Measurements from ENCODE around the gene KCNK15. TPM values are rescaled to one million over a fixed set of nuclear protein-coding genes. Genes with fewer than 3 reads are reported as not detected.

KCNK15 gene
- total RNA-seq, 1 donor from 2014 or later = not detected

GRCh38 chr20:44788706-44789456 is 43.2 kb downstream of the KCNK15 start:
- no peak overlapping the region for H3K4me3 Mint-ChIP-seq
- no peaks in the 10 kb centered on the region for H3K4me1 Mint-ChIP-seq
- no peak for TF ChIP-seq CTCF (conservative IDR thresholded peaks at IDR 0.05)
- H3K9me3 Mint-ChIP-seq = no peaks in the 10 kb centered on the region
- peaks cover 13% of the 10 kb centered on the region for H3K27me3 Mint-ChIP-seq (ENCODE audit: low read depth)
- no peaks in the 10 kb centered on the region for H3K36me3 Mint-ChIP-seq (ENCODE audit: low read depth)
- no peak for DNase-seq (ENCODE audit: low read depth, low spot score)
- no peak overlapping the region for H3K27ac Mint-ChIP-seq (ENCODE audit: unreplicated experiment)

- H3K36me3 Mint-ChIP-seq (ENCODE audit: low read depth) = no peaks in the 10 kb centered on the region
- H3K4me1 Mint-ChIP-seq = no peaks in the 10 kb centered on the region
- DNase-seq (ENCODE audit: low read depth, low spot score) = no peak
- TF ChIP-seq CTCF (conservative IDR thresholded peaks at IDR 0.05) = no peak
- H3K9me3 Mint-ChIP-seq = no peaks in the 10 kb centered on the region
- H3K27ac Mint-ChIP-seq (ENCODE audit: unreplicated experiment) = no peak overlapping the region
- H3K27me3 Mint-ChIP-seq (ENCODE audit: low read depth) = peaks cover 9% of the 10 kb centered on the region
- H3K4me3 Mint-ChIP-seq = no peak overlapping the region
Observed at GRCh38 chr20:44790638-44791393, 45.2 kb downstream of the KCNK15 start.

GRCh38 chr20:44792796-44793195 is 47.1 kb downstream of the KCNK15 start:
- no peak for DNase-seq (ENCODE audit: low read depth, low spot score)
- Mint-ChIP-seq H3K4me3 (no peak overlapping the region), H3K9me3 (no peaks in the 10 kb centered on the region), H3K27ac (ENCODE audit: unreplicated experiment) (no peak overlapping the region), H3K36me3 (ENCODE audit: low read depth) (no peaks in the 10 kb centered on the region), H3K4me1 (no peaks in the 10 kb centered on the region), H3K27me3 (ENCODE audit: low read depth) (peaks cover 5% of the 10 kb centered on the region)
- TF ChIP-seq CTCF (conservative IDR thresholded peaks at IDR 0.05) = no peak

- no peaks in the 10 kb centered on the region for H3K4me1 Mint-ChIP-seq
- H3K27ac Mint-ChIP-seq (ENCODE audit: unreplicated experiment) = no peak overlapping the region
- H3K27me3 Mint-ChIP-seq (ENCODE audit: low read depth) = peaks cover 6% of the 10 kb centered on the region
- no peak for DNase-seq (ENCODE audit: low read depth, low spot score)
- no peaks in the 10 kb centered on the region for H3K36me3 Mint-ChIP-seq (ENCODE audit: low read depth)
- no peak for TF ChIP-seq CTCF (conservative IDR thresholded peaks at IDR 0.05)
- H3K9me3 Mint-ChIP-seq = no peaks in the 10 kb centered on the region
- H3K4me3 Mint-ChIP-seq = no peak overlapping the region
Observed at GRCh38 chr20:44795836-44796235, 50.2 kb downstream of the KCNK15 start.

- Mint-ChIP-seq H3K4me3 (no peak overlapping the region), H3K27ac (ENCODE audit: unreplicated experiment) (no peak overlapping the region), H3K9me3 (no peaks in the 10 kb centered on the region), H3K4me1 (no peaks in the 10 kb centered on the region), H3K27me3 (ENCODE audit: low read depth) (peaks cover 8% of the 10 kb centered on the region), H3K36me3 (ENCODE audit: low read depth) (no peaks in the 10 kb centered on the region)
- DNase-seq (ENCODE audit: low read depth, low spot score) = no peak
- no peak for TF ChIP-seq CTCF (conservative IDR thresholded peaks at IDR 0.05)
Observed at GRCh38 chr20:44796311-44796710, 50.6 kb downstream of the KCNK15 start.
